ENCODE measurements around the gene GGT6. TPM values are rescaled to one million over a fixed set of nuclear protein-coding genes. Genes with fewer than 3 reads are reported as not detected.
A peak's percentile ranks its signal among the peaks of the same experiment; 100 is the strongest.

Gene GGT6
- total RNA-seq, 2 experiments from 2014 or later: not detected

GRCh38 chr17:4519361-4519788 is 41.0 kb downstream of the GGT6 start:
- Mint-ChIP-seq H3K9me3 (no peaks in the 10 kb centered on the region), H3K4me3 (no peak overlapping the region), H3K27ac (no peak overlapping the region), H3K4me1 (peaks cover 4% of the 10 kb centered on the region), H3K36me3 (no peaks in the 10 kb centered on the region), H3K27me3 (peaks cover 1% of the 10 kb centered on the region)
- no peak for ATAC-seq (ENCODE audit: low read depth)
- DNase-seq: no peak
- POLR2A ChIA-PET: no interaction called here

DNA sequence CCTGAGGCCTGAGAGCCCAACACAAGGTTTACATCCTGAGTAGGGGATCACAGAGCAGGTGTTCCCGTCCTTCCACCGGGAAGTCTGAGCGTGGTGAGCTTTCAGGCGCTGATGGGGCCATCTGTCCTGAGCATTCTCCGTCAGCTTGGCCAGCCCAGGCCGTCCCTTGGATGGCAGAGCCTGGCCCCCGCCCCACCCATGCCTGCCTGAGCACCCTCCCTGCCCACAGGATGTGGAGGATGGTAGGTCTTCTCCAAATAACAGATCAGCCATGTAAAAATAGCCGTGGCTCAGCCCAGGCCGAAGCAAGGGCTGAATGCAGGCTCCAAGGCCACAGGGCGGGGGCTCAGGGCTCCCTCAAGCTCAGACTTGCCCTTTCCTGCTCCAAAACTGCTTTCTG is 41.5 kb downstream of the GGT6 start:
- Mint-ChIP-seq H3K4me1 (peaks cover 4% of the 10 kb centered on the region), H3K27ac (no peak overlapping the region), H3K36me3 (no peaks in the 10 kb centered on the region), H3K27me3 (peaks cover 1% of the 10 kb centered on the region), H3K9me3 (no peaks in the 10 kb centered on the region), H3K4me3 (no peak overlapping the region)
- no peak for DNase-seq
- no peak for ATAC-seq (ENCODE audit: low read depth)
- POLR2A ChIA-PET: no interaction called here

GRCh38 chr17:4516735-4517134 is 43.6 kb downstream of the GGT6 start:
- Mint-ChIP-seq H3K4me3 (no peak overlapping the region), H3K36me3 (no peaks in the 10 kb centered on the region), H3K27me3 (peaks cover 1% of the 10 kb centered on the region), H3K9me3 (no peaks in the 10 kb centered on the region), H3K4me1 (peaks cover 4% of the 10 kb centered on the region), H3K27ac (no peak overlapping the region)
- POLR2A ChIA-PET: interaction anchor here (0.6 to 1.2 kb wide), 2 partner anchors 13 to 389 kb away, joined by 3 read pairs; no protein-coding TSS in a partner anchor
- no peak for DNase-seq
- ATAC-seq (ENCODE audit: low read depth): no peak

DNA sequence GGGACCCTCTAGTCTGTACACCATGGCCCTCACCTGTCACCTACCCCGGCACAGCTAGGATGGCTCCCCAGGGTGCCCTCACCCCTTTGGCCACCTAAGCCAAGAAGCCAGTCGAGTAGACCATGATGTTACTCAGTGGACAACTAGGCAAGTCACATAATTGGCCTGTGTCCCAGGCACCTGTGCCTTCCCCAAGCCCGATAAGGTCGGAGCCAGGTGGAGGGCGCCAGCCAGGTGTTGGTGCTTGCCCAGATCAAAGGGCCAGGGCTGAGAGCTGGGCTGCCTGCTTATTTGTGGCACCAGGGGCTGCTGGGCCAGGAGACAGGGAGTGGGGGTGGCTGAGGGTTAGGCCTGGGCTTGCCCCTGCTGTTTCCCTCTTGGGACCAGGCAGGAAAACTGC is 44.9 kb downstream of the GGT6 start:
- DNase-seq (no peak), ATAC-seq (ENCODE audit: low read depth) (no peak)
- H3K27ac Mint-ChIP-seq: no peak overlapping the region
- POLR2A ChIA-PET: interaction anchor here (0.7 kb wide), 1 partner anchor 200 kb away, joined by 5 read pairs; no protein-coding TSS in a partner anchor
- no peak overlapping the region for H3K4me3 Mint-ChIP-seq
- peaks cover 12% of the 10 kb centered on the region for H3K4me1 Mint-ChIP-seq
- H3K9me3 Mint-ChIP-seq: no peaks in the 10 kb centered on the region
- no peaks in the 10 kb centered on the region for H3K36me3 Mint-ChIP-seq
- no peaks in the 10 kb centered on the region for H3K27me3 Mint-ChIP-seq

DNA sequence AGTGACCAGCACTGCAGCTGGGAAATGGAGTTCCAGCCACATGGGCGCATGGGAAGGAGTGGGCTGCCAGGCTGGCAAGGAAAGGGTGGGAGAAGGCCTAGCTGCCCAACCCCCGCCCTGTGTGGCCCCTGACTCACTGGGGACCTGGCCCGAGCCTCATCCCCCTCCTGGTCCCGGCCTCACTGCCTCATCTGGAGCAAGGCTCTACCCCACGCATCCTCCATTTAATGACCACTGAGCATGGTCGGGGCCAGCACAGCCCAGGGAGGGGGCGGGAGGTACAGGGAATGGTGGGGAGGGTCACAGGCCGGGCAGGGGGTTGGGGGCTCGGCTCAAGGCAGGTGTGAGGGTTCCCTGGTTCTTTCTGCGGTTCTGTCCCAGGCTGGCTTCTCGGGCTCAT is 45.6 kb downstream of the GGT6 start:
- no peak for DNase-seq
- Mint-ChIP-seq H3K27me3 (no peaks in the 10 kb centered on the region), H3K4me3 (no peak overlapping the region), H3K36me3 (no peaks in the 10 kb centered on the region), H3K27ac (no peak overlapping the region), H3K4me1 (peaks cover 12% of the 10 kb centered on the region), H3K9me3 (no peaks in the 10 kb centered on the region)
- ATAC-seq (ENCODE audit: low read depth): no peak
- POLR2A ChIA-PET: no interaction called here

- POLR2A ChIA-PET: interaction anchor here (1.3 kb wide), 1 partner anchor 15 kb away, joined by 4 read pairs; the partner anchor contains the start of gene SPNS2
- Mint-ChIP-seq H3K27me3 (no peaks in the 10 kb centered on the region), H3K9me3 (no peaks in the 10 kb centered on the region), H3K27ac (no peak overlapping the region), H3K36me3 (no peaks in the 10 kb centered on the region), H3K4me1 (peaks cover 18% of the 10 kb centered on the region), H3K4me3 (no peak overlapping the region)
- no peak for ATAC-seq (ENCODE audit: low read depth)
- DNase-seq: no peak
Observed at GRCh38 chr17:4514206-4514605, 46.2 kb downstream of the GGT6 start.

- Mint-ChIP-seq H3K36me3 (no peaks in the 10 kb centered on the region), H3K27ac (no peak overlapping the region), H3K9me3 (no peaks in the 10 kb centered on the region), H3K27me3 (no peaks in the 10 kb centered on the region), H3K4me3 (no peak overlapping the region), H3K4me1 (peaks cover 26% of the 10 kb centered on the region)
- ATAC-seq (ENCODE audit: low read depth) (no peak), DNase-seq (no peak)
- POLR2A ChIA-PET: interaction anchor here (1.3 kb wide), 1 partner anchor 15 kb away, joined by 4 read pairs; the partner anchor contains the start of gene SPNS2
Observed at GRCh38 chr17:4513113-4514032, 47.0 kb downstream of the GGT6 start.

DNA sequence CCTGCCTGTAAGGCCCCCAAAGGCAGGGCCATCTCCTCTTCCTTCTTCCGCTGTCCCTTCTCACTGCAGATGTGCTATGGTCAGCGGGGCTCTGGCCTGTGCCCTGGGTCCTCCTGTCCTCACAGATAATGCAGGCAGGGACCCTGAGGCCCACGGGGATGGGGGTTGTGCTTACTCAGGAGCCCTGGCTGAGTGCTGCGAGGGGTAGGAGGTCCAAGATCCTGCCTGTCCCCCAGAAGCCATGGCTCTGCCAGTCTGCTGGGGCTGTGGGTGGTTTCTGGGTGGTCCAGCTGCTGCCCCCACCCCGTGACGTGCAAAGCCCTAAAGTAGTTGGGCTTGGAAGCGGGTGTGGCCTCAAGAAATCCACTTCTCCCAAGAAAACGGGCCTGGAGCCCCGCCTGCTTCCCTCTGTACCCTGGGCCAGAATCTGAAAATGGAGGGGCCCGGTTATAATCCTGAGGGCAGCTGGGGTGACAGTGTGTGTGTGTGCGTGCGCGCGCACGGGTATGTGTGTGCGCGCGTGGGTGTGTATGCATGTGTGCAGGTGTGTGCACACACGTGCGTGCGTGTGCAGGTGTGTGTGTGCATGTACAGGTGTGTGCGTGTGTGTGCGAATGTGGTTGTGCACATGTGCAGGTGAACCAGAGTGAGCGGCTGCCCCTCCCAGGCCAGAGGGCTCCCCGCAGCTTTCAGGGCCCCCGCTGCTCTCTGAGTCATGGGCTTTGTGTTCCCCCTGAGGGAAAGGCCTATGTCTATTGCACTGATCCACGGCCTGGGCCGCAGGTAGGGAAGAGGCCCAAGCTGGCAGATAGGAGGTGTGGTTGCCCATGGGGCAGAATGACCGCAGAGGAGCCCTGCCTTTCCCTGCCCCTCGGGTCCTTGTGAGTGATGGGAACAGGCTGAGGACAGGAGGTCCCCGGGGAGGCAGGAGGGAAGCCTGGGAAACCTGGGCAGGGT is 47.9 kb downstream of the GGT6 start:
- POLR2A ChIA-PET: no interaction called here
- H3K27me3 Mint-ChIP-seq: no peaks in the 10 kb centered on the region
- peaks cover 24% of the 10 kb centered on the region for H3K4me1 Mint-ChIP-seq
- H3K4me3 Mint-ChIP-seq: no peak overlapping the region
- H3K27ac Mint-ChIP-seq: no peak overlapping the region
- no peaks in the 10 kb centered on the region for H3K36me3 Mint-ChIP-seq
- DNase-seq (no peak), ATAC-seq (ENCODE audit: low read depth) (no peak)
- no peaks in the 10 kb centered on the region for H3K9me3 Mint-ChIP-seq

GRCh38 chr17:4511199-4511932 is 49.0 kb downstream of the GGT6 start:
- Mint-ChIP-seq H3K36me3 (no peaks in the 10 kb centered on the region), H3K27ac (peak overlapping the region; percentile 34), H3K27me3 (no peaks in the 10 kb centered on the region), H3K4me3 (no peak overlapping the region), H3K4me1 (peaks cover 24% of the 10 kb centered on the region), H3K9me3 (no peaks in the 10 kb centered on the region)
- DNase-seq: no peak
- POLR2A ChIA-PET: no interaction called here
- ATAC-seq (ENCODE audit: low read depth): no peak

- H3K4me1 Mint-ChIP-seq: peaks cover 24% of the 10 kb centered on the region
- H3K27ac Mint-ChIP-seq: no peak overlapping the region
- no peak for DNase-seq
- H3K36me3 Mint-ChIP-seq: no peaks in the 10 kb centered on the region
- H3K4me3 Mint-ChIP-seq: no peak overlapping the region
- H3K9me3 Mint-ChIP-seq: no peaks in the 10 kb centered on the region
- no peaks in the 10 kb centered on the region for H3K27me3 Mint-ChIP-seq
- POLR2A ChIA-PET: no interaction called here
- no peak for ATAC-seq (ENCODE audit: low read depth)
Observed at GRCh38 chr17:4510618-4510941, 49.8 kb downstream of the GGT6 start.

DNA sequence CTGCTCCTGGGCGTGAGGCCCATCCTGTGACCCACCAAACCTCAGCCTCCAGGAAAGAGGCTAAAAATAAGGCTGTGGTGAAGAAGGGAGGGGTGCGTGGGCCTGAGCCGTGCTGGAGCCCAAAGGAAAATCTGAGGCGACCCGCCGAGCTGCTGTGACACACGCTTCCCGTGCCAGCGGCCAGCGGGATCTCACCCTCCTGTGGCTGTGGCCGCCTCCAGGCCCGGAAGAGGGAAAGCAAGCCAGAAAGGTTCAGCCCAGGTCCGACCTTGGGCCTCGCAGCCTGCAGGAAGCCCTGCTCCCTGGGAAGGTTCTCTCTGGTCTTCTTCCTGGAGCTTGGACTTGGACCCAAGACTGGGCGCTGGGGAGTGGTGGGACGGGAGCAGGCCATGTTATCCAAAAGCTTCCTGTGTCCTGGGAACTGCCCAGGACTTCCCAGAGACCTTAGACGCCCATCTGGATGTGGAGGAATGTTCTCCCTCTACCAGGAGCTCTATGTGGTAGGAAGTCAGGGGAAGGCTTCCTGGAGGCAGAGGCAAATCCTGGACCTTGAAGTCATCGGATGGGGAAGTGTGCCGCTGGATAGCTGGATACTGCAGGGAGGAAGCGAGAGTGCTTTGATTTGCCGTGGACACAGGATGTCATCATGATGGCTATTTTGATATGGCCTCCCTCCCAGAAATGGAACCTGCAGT is 50.3 kb downstream of the GGT6 start:
- DNase-seq (no peak), ATAC-seq (ENCODE audit: low read depth) (peak; percentile 3)
- Mint-ChIP-seq H3K36me3 (no peaks in the 10 kb centered on the region), H3K4me3 (no peak overlapping the region), H3K4me1 (peaks cover 27% of the 10 kb centered on the region), H3K27me3 (no peaks in the 10 kb centered on the region), H3K27ac (no peak overlapping the region), H3K9me3 (no peaks in the 10 kb centered on the region)
- POLR2A ChIA-PET: interaction anchor here (0.8 to 1.7 kb wide), 3 partner anchors 11 to 77 kb away, joined by 3 to 7 read pairs (median 5); partner anchors contain the start of genes SPNS2 and SPNS3

GRCh38 chr17:4509401-4509800 is 51.0 kb downstream of the GGT6 start:
- H3K36me3 Mint-ChIP-seq: no peaks in the 10 kb centered on the region
- H3K27ac Mint-ChIP-seq: peak overlapping the region; percentile 80
- peak; percentile 91 for ATAC-seq (ENCODE audit: low read depth)
- no peaks in the 10 kb centered on the region for H3K9me3 Mint-ChIP-seq
- POLR2A ChIA-PET: interaction anchor here (0.8 to 1.7 kb wide), 4 partner anchors 10 to 76 kb away, joined by 3 to 7 read pairs (median 6); partner anchors contain the start of genes SPNS2 and SPNS3
- peak; percentile 68 for DNase-seq
- H3K27me3 Mint-ChIP-seq: no peaks in the 10 kb centered on the region
- peaks cover 33% of the 10 kb centered on the region for H3K4me1 Mint-ChIP-seq
- peak overlapping the region; percentile 35 for H3K4me3 Mint-ChIP-seq

All from activated naive CD8-positive, alpha-beta T cell treated with anti-CD3 and anti-CD28 coated beads, Interleukin-2, amount 10 ng/mL, durations not matched to agents 7 days and 5 days (primary cell).